LNCAP (cell line): ENCODE data around the gene BABAM2.

Experiments used
- TF ChIP-seq, protein P1 (sequence below): fragments of 450-650 bp; IDR thresholded peaks from 2 replicates; pipeline ENCODE4 v1.5.1; 2017; ENCODE audit warnings: mild to moderate bottlenecking

BABAM2 gene

DNA sequence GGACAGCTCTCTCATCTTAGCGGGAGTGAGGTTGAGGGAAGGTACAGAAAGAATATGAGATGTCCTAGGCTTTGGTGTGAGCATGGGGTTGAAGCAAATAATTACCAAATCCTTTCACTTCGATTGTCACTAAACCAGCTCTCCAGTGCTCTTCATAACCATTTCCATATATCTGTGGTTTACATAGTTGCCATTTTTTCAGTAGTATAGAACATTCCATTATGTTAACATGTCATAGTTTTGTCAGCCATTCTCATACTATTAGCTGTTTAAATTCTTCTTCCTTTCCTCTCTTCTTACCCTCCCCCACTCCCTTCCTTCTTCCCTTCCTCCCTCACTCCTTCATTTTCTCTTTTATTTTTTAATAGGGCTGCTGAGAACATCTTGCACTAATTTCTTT lies 205.9 kb downstream of the BABAM2 start:
- TF ChIP-seq, protein P1, sequence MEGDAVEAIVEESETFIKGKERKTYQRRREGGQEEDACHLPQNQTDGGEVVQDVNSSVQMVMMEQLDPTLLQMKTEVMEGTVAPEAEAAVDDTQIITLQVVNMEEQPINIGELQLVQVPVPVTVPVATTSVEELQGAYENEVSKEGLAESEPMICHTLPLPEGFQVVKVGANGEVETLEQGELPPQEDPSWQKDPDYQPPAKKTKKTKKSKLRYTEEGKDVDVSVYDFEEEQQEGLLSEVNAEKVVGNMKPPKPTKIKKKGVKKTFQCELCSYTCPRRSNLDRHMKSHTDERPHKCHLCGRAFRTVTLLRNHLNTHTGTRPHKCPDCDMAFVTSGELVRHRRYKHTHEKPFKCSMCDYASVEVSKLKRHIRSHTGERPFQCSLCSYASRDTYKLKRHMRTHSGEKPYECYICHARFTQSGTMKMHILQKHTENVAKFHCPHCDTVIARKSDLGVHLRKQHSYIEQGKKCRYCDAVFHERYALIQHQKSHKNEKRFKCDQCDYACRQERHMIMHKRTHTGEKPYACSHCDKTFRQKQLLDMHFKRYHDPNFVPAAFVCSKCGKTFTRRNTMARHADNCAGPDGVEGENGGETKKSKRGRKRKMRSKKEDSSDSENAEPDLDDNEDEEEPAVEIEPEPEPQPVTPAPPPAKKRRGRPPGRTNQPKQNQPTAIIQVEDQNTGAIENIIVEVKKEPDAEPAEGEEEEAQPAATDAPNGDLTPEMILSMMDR, result no peak

DNA sequence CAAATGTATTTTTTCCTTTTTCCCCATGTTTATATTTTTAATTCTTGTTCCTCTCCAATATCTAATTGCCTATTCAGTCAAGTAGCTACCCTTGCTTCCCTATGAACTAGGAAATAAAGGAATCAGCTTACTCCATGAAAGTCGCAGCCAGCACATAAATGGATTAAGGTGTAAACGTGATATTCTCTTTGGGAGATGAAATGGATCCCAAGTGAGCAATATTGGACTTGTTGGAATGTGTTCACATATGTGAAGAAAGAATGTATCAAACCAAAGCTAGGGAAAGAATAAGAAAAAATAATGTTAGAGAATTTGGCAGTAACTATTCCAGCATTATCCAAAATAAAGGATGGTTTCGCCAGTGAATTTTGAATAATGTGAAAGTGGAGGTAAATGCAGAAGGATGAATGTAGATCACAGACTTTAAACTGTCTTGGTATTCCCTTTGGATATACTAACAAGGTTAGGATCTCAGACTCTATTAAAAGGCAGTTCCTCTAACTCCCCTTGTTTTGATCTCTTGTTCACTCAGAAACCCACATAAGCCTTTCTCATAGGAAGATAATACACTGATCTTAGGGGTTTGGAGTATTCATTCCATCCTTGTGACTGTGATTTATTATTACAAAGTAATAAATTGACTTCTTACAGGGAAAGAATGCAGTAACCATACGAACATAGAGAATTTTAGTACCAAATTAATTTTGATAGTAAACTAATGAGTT lies 208.1 kb downstream of the BABAM2 start:
- TF ChIP-seq, protein P1, result no peak

DNA sequence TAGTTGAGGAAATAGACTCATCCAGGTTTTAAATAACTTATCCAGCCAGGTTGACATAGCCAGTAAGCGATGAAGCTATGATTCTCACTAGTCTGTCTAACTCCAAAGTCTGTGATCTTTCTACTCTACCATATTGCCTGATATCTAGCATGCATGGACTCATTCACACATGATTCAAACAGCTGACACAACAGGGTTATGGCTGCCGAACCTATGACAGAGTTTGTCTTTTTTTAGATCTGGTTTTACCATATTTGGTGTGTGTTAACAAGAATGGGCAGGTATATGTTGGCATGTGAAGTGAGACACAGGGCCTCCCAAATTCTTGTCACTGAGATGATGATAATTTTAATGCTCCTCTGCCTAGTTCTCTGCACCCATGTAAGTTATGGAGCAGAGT lies 210.6 kb downstream of the BABAM2 start:
- TF ChIP-seq, protein P1, result no peak

DNA sequence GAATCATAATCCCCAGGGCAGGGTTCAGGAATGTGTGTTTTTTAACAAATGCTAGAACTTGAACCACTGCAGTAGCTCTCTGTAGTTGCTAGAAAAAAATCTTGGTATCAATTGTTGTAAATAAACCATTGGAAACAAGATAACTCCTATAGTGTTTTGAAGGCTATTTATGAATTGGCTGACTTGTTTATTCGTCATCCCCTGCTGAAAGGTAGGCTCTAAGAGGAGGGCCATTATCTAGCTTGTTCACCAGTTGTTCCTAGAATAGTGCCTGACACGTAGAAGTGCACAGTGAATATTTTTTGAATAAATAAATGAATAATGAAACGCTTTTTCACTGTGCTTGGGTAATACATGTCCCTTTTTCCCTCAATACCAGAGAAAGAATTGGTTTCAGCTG lies 211.4 kb downstream of the BABAM2 start:
- TF ChIP-seq, protein P1, result no peak

DNA sequence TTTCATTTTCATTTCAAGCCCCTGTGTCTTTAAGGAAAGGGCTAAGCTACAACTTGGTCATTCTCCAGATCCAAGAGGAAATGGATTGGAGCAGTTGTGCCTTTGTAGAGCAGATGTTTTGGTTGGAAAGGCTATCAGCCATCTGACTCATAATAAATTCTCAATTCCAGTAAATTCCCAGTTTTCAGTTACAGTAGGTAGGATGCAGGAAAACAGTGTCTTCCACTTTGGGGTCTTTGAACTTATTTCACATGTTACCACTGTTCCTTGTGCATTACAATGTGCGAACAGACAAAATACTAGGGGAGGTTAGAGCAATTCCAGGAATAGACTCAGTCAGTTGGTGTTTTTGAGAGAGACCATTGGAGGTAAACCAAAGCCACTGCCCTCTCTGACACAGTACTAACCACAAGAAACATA lies 211.9 kb downstream of the BABAM2 start:
- TF ChIP-seq, protein P1, result no peak

DNA sequence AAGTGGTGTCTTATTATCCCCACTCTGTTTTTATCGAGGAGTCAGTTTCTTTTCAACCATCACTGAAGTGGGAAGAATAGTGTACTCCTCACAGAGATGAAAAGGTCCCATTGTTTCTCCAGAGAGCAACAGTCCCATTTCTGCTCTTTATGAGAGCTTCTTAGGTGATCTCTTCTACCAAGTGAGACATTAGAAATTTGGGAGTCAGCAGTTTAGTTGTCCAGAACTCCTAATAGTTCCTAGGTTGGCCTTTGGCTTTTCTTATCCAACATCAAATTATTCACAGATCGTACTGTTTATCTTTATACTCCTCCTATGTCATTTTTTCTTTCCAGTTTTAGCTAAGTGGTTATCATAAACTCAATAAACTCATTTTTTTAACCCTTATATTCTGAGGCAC lies 213.1 kb downstream of the BABAM2 start:
- TF ChIP-seq, protein P1, result no peak

DNA sequence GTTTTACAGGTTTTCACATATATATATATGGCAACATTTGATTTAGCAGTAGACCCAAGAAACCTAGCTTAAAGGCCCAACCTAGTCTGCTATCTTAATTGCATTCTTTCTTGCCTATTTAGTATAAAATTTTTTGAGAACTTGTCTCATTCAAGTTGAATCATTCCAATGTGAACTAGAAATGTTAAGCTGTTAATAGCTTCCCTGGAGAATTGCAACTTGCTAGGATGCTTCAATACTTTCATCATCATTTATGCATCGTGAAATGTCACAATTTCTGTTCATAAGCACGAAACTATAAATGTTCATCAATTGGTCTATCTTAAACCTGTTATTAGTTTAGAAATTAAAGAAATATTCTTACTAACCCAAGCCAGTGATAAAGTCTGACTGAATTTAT lies 217.6 kb downstream of the BABAM2 start:
- TF ChIP-seq, protein P1, result no peak
